ENCODE measurements around the gene ZNF775. TPM values are rescaled to one million over a fixed set of nuclear protein-coding genes. Genes with fewer than 3 reads are reported as not detected.

Gene ZNF775
- total and polyA plus RNA-seq, 2 of the 13 experiments (the other 11 are each of a cell fraction or from before 2014, with no cell fraction given): 3.1 to 3.2 TPM

- in situ Hi-C loops (cut with HindIII; ENCODE audit: extremely low pct_ligation_motif_present, low pct_unique_long_range_greater_than_20kb): no loop called here
- no peaks in the 10 kb centered on the region for H3K36me3 ChIP-seq (replicated peaks in 1 of 2; ENCODE audit: control insufficient read depth in 1 of 2, insufficient read depth in 2 of 2, low read length in 2 of 2)
- intact Hi-C loops (cut with micrococcal nuclease; ENCODE audit: unreplicated experiment): no loop called here
- ChIA-PET CTCF (ENCODE audit: low intra/inter-chr PET ratio, low total read pairs) (no interaction called here), POLR2A (interaction anchor here (1.8 to 8.7 kb wide), 3 partner anchors 14 to 40 kb away, joined by 12 to 181 read pairs (median 141); partner anchors contain the start of genes RARRES2 and REPIN1)
- H4K20me1 ChIP-seq (ENCODE audit: insufficient read depth, low read length): peaks cover 3% of the 10 kb centered on the region; the same call in 1 of the 2 replicates
- H3K9ac ChIP-seq (ENCODE audit: insufficient read depth, low read depth, low read length): peak overlapping the region; percentile 51
- ATAC-seq (no peak), FAIRE-seq (no peak), DNase-seq (ENCODE audit: low spot score) (no peak)
- H2AFZ ChIP-seq (ENCODE audit: low read length): no peak overlapping the region
- no peaks in the 10 kb centered on the region for H3K9me3 ChIP-seq (ENCODE audit: low read length)
- no TSS peak for BruUV-seq (replicated peaks)
- TF ChIP-seq ZBTB20 (CRISPR knock-in tag; IDR thresholded peaks at IDR 0.05; ENCODE audit: borderline replicate concordance, low read depth) (no peak), PRPF4 (IDR thresholded peaks at IDR 0.05; ENCODE audit: low read depth, low read length, poor library complexity, severe bottlenecking) (peak; percentile 53), ZNF552 (CRISPR knock-in tag; IDR thresholded peaks at IDR 0.05; ENCODE audit: borderline replicate concordance) (no peak), SAP130 (CRISPR knock-in tag; IDR thresholded peaks at IDR 0.05; ENCODE audit: low read depth) (peak; percentile 24; the same call in 1 of the 2 replicates), ZNF496 (CRISPR knock-in tag; IDR thresholded peaks at IDR 0.05; ENCODE audit: insufficient replicate concordance) (no peak), ZNF230 (CRISPR knock-in tag; IDR thresholded peaks at IDR 0.05) (no peak), AGO1 (IDR thresholded peaks at IDR 0.05; ENCODE audit: low read depth, low read length, poor library complexity, severe bottlenecking) (peak; percentile 51), NCOA1 (CRISPR knock-in tag; IDR thresholded peaks at IDR 0.05) (0 out of 2 replicates have a peak, but pooled peaks have one; percentile 11), AGO2 (optimal IDR thresholded peaks at IDR 0.05; ENCODE audit: low read depth, low read length) (peak; percentile 80), ZFP36L1 (CRISPR knock-in tag; IDR thresholded peaks at IDR 0.05) (no peak), ZMYM4 (CRISPR knock-in tag; IDR thresholded peaks at IDR 0.05) (peak; percentile 21; the same call in 1 of the 2 replicates), ZNF121 (CRISPR knock-in tag; IDR thresholded peaks at IDR 0.05) (no peak), PHF21A (CRISPR knock-in tag; IDR thresholded peaks at IDR 0.05) (peak; percentile 36; the same call in 1 of the 2 replicates), ZBTB21 (CRISPR knock-in tag; IDR thresholded peaks at IDR 0.05) (no peak), HNRNPL (IDR thresholded peaks at IDR 0.05; ENCODE audit: low read depth, low read length) (peak; percentile 72; the same call in 1 of the 2 replicates), ZBTB38 (CRISPR knock-in tag; IDR thresholded peaks at IDR 0.05) (peak; percentile 21; the same call in 1 of the 2 replicates), SIN3A (IDR thresholded peaks at IDR 0.05; ENCODE audit: borderline replicate concordance, low read depth, low read length) (no peak), ATM (IDR thresholded peaks at IDR 0.05; ENCODE audit: borderline replicate concordance) (no peak), ZNF280B (CRISPR knock-in tag; IDR thresholded peaks at IDR 0.05; ENCODE audit: borderline replicate concordance) (0 out of 2 replicates have a peak, but pooled peaks have one; percentile 15), ZNF335 (CRISPR knock-in tag; IDR thresholded peaks at IDR 0.05) (no peak)
- H3K79me2 ChIP-seq (ENCODE audit: insufficient read depth, low read length): peaks cover 47% of the 10 kb centered on the region
- no peaks in the 10 kb centered on the region for H3K27me3 ChIP-seq (ENCODE audit: control insufficient read depth in 1 of 2, insufficient read depth in 2 of 2, low read length in 2 of 2)
- H3K4me3 ChIP-seq (replicated peaks in 1 of 3; ENCODE audit: insufficient read depth in 1 of 3, low read depth in 2 of 3, low read length in 3 of 3): peak overlapping the region in 2 of 3 experiments; percentile 28 to 56; a peak in 3 of 6 replicates
- peaks cover 86% of the 10 kb centered on the region for H3K4me1 ChIP-seq (ENCODE audit: insufficient read depth, low read length)
- peak overlapping the region; percentile 94 for H3K27ac ChIP-seq (ENCODE audit: extremely low read length, insufficient read depth, low read length)
- H3K4me2 ChIP-seq (ENCODE audit: low read depth, low read length): peak overlapping the region; percentile 81
- 57% methylated on average over 12 of the region's 20 CpGs for WGBS (ENCODE audit: low lambda C conversion rate)
These were observed 3.2 kb downstream of the ZNF775 start for GRCh38 chr7:150382123-150382843.
